D721Med (cell line): ENCODE results near the gene ARPP21.
"Not testable (repeated sequence)": the region's sequence is repeated elsewhere in the genome, so short reads cannot be mapped to it uniquely, and the experiment has no call there.

Experiments
- DNase-seq: peaks from one replicate; pipeline ENCODE4 v3.0.0; 2011; ENCODE audit warnings: low spot score; ENCODE audit not compliant: insufficient read length
- FAIRE-seq: peaks from 2 replicates; lab custom pipeline; 2011; peaks lifted over from hg19 to GRCh38; lab: Jason Lieb, UNC
- CTCF ChIP-seq: IDR thresholded peaks from 2 replicates; pipeline ENCODE4 v1.5.1; 2012; ENCODE audit warnings: mild to moderate bottlenecking, control low read depth; ENCODE audit not compliant: insufficient read depth; ENCODE audit errors: missing control alignments

The ARPP21 gene

GRCh38 chr3:35814531-35814930 lies 175.2 kb downstream of the ARPP21 start:
- FAIRE-seq, result no peak
- TF ChIP-seq CTCF, result no peak
- no peak for DNase-seq

GRCh38 chr3:35815796-35816195 lies 176.5 kb downstream of the ARPP21 start:
- FAIRE-seq, result not testable (repeated sequence)

GRCh38 chr3:35817216-35817615 lies 177.9 kb downstream of the ARPP21 start:
- TF ChIP-seq CTCF, result no peak
- DNase-seq, result no peak
- no peak for FAIRE-seq

More at GRCh38 chr3:35815796-35816195, 176.5 kb downstream of the ARPP21 start:
- DNase-seq, result not testable (repeated sequence)

- no peak for FAIRE-seq
- DNase-seq, result no peak
- no peak for TF ChIP-seq CTCF
Measured at GRCh38 chr3:35832140-35832571, 192.8 kb downstream of the ARPP21 start.
